ENCODE measurements around the gene SYCP3. TPM values are rescaled to one million over a fixed set of nuclear protein-coding genes. Genes with fewer than 3 reads are reported as not detected.

Gene SYCP3
- total and polyA plus RNA-seq, 2 of the 13 experiments (the other 11 are each of a cell fraction or from before 2014, with no cell fraction given), result not detected

GRCh38 chr12:101697197-101697929, 41.9 kb downstream of the SYCP3 start, which contains the start of gene CHPT1 (continued):
- TF ChIP-seq ZNF512B (CRISPR knock-in tag; IDR thresholded peaks at IDR 0.05; ENCODE audit: borderline replicate concordance) (no peak; the same call in 1 of the 2 replicates), TSC22D2 (CRISPR knock-in tag; IDR thresholded peaks at IDR 0.05; ENCODE audit: borderline replicate concordance) (no peak; the same call in 1 of the 2 replicates), ZNF530 (CRISPR knock-in tag; IDR thresholded peaks at IDR 0.05; ENCODE audit: low read depth) (no peak), TBX2 (CRISPR knock-in tag; IDR thresholded peaks at IDR 0.05; ENCODE audit: borderline replicate concordance) (peak; percentile 59), KLF15 (CRISPR knock-in tag; IDR thresholded peaks at IDR 0.05; ENCODE audit: borderline replicate concordance) (no peak), HNRNPK (IDR thresholded peaks at IDR 0.05; ENCODE audit: low read depth, low read length, poor library complexity, severe bottlenecking) (peak; percentile 31), XRCC5 (optimal IDR thresholded peaks at IDR 0.05; ENCODE audit: low read length) (no peak), YY1 (IDR thresholded peaks at IDR 0.05; ENCODE audit: insufficient read depth, insufficient replicate concordance, low read depth, low read length) (peak; percentile 82), E2F1 (CRISPR knock-in tag; IDR thresholded peaks at IDR 0.05) (peak; percentile 81), ZNF20 (CRISPR knock-in tag; IDR thresholded peaks at IDR 0.05) (no peak), EHMT2 (IDR thresholded peaks at IDR 0.05; ENCODE audit: borderline replicate concordance, low read depth, low read length) (no peak), ZNF318 (CRISPR knock-in tag; IDR thresholded peaks at IDR 0.05) (no peak), TIGD3 (CRISPR knock-in tag; IDR thresholded peaks at IDR 0.05; ENCODE audit: borderline replicate concordance) (no peak), ZNF577 (CRISPR knock-in tag; IDR thresholded peaks at IDR 0.05; ENCODE audit: borderline replicate concordance, low read depth) (no peak)
